ENCODE data around the gene ABLIM2.

The ABLIM2 gene

GRCh38 chr4:8132947-8133705 lies 25.5 kb downstream of the ABLIM2 start:
- H3K4me1 ChIP-seq (ENCODE audit: control insufficient read depth in 2 of 2, insufficient read depth in 2 of 2, low read length in 2 of 2), result no peaks in the 10 kb centered on the region
- H3K36me3 ChIP-seq (ENCODE audit: control insufficient read depth in 2 of 2, insufficient read depth in 2 of 2, low read length in 2 of 2), result no peaks in the 10 kb centered on the region
- H3K4me3 ChIP-seq (ENCODE audit: low read length in 2 of 2), result no peak overlapping the region
- no peak overlapping the region for H3K9ac ChIP-seq (ENCODE audit: low read depth in 1 of 2, low read length in 2 of 2)
- H3K9me3 ChIP-seq (ENCODE audit: control insufficient read depth in 2 of 2, low read length in 2 of 2), result no peaks in the 10 kb centered on the region
- H3K27me3 ChIP-seq (ENCODE audit: control insufficient read depth in 2 of 2, insufficient read depth in 2 of 2, low read length in 2 of 2), result no peaks in the 10 kb centered on the region
- no peak overlapping the region for H3K27ac ChIP-seq (ENCODE audit: low read depth in 2 of 2, low read length in 2 of 2)

- Histone ChIP-seq H3K27me3 (ENCODE audit: control insufficient read depth in 2 of 2, insufficient read depth in 2 of 2, low read length in 2 of 2) (no peaks in the 10 kb centered on the region), H3K36me3 (ENCODE audit: control insufficient read depth in 2 of 2, insufficient read depth in 2 of 2, low read length in 2 of 2) (no peaks in the 10 kb centered on the region), H3K4me3 (ENCODE audit: low read length in 2 of 2) (no peak overlapping the region)
These were observed 26.2 kb downstream of the ABLIM2 start for GRCh38 chr4:8132400-8132799.

GRCh38 chr4:8131826-8132225 lies 26.8 kb downstream of the ABLIM2 start:
- H3K4me3 ChIP-seq (ENCODE audit: low read length in 2 of 2), result no peak overlapping the region
- H3K27me3 ChIP-seq (ENCODE audit: control insufficient read depth in 2 of 2, insufficient read depth in 2 of 2, low read length in 2 of 2), result no peaks in the 10 kb centered on the region
- no peaks in the 10 kb centered on the region for H3K4me1 ChIP-seq (ENCODE audit: control insufficient read depth in 2 of 2, insufficient read depth in 2 of 2, low read length in 2 of 2)
- no peak overlapping the region for H3K9ac ChIP-seq (ENCODE audit: low read depth in 1 of 2, low read length in 2 of 2)
- no peaks in the 10 kb centered on the region for H3K36me3 ChIP-seq (ENCODE audit: control insufficient read depth in 2 of 2, insufficient read depth in 2 of 2, low read length in 2 of 2)
- H3K9me3 ChIP-seq (ENCODE audit: control insufficient read depth in 2 of 2, low read length in 2 of 2), result no peaks in the 10 kb centered on the region
- H3K27ac ChIP-seq (ENCODE audit: low read depth in 2 of 2, low read length in 2 of 2), result no peak overlapping the region

More at GRCh38 chr4:8132400-8132799, 26.2 kb downstream of the ABLIM2 start:
- H3K9me3 ChIP-seq (ENCODE audit: control insufficient read depth in 2 of 2, low read length in 2 of 2), result no peaks in the 10 kb centered on the region
- no peaks in the 10 kb centered on the region for H3K4me1 ChIP-seq (ENCODE audit: control insufficient read depth in 2 of 2, insufficient read depth in 2 of 2, low read length in 2 of 2)
- H3K9ac ChIP-seq (ENCODE audit: low read depth in 1 of 2, low read length in 2 of 2), result no peak overlapping the region
- H3K27ac ChIP-seq (ENCODE audit: low read depth in 2 of 2, low read length in 2 of 2), result no peak overlapping the region

- H3K4me3 ChIP-seq (ENCODE audit: low read length in 2 of 2), result no peak overlapping the region
- H3K27me3 ChIP-seq (ENCODE audit: control insufficient read depth in 2 of 2, insufficient read depth in 2 of 2, low read length in 2 of 2), result no peaks in the 10 kb centered on the region
- no peak overlapping the region for H3K27ac ChIP-seq (ENCODE audit: low read depth in 2 of 2, low read length in 2 of 2)
- no peaks in the 10 kb centered on the region for H3K9me3 ChIP-seq (ENCODE audit: control insufficient read depth in 2 of 2, low read length in 2 of 2)
- no peak overlapping the region for H3K9ac ChIP-seq (ENCODE audit: low read depth in 1 of 2, low read length in 2 of 2)
- no peaks in the 10 kb centered on the region for H3K4me1 ChIP-seq (ENCODE audit: control insufficient read depth in 2 of 2, insufficient read depth in 2 of 2, low read length in 2 of 2)
- no peaks in the 10 kb centered on the region for H3K36me3 ChIP-seq (ENCODE audit: control insufficient read depth in 2 of 2, insufficient read depth in 2 of 2, low read length in 2 of 2)
These were observed 27.4 kb downstream of the ABLIM2 start for GRCh38 chr4:8131210-8131609.

GRCh38 chr4:8130346-8131066 lies 28.1 kb downstream of the ABLIM2 start:
- no peaks in the 10 kb centered on the region for H3K27me3 ChIP-seq (ENCODE audit: control insufficient read depth in 2 of 2, insufficient read depth in 2 of 2, low read length in 2 of 2)
- H3K4me1 ChIP-seq (ENCODE audit: control insufficient read depth in 2 of 2, insufficient read depth in 2 of 2, low read length in 2 of 2), result no peaks in the 10 kb centered on the region
- H3K9me3 ChIP-seq (ENCODE audit: control insufficient read depth in 2 of 2, low read length in 2 of 2), result no peaks in the 10 kb centered on the region
- H3K4me3 ChIP-seq (ENCODE audit: low read length in 2 of 2), result no peak overlapping the region
- H3K27ac ChIP-seq (ENCODE audit: low read depth in 2 of 2, low read length in 2 of 2), result no peak overlapping the region
- no peak overlapping the region for H3K9ac ChIP-seq (ENCODE audit: low read depth in 1 of 2, low read length in 2 of 2)
- no peaks in the 10 kb centered on the region for H3K36me3 ChIP-seq (ENCODE audit: control insufficient read depth in 2 of 2, insufficient read depth in 2 of 2, low read length in 2 of 2)

GRCh38 chr4:8129785-8130184 lies 28.8 kb downstream of the ABLIM2 start:
- Histone ChIP-seq H3K4me1 (ENCODE audit: control insufficient read depth in 2 of 2, insufficient read depth in 2 of 2, low read length in 2 of 2) (no peaks in the 10 kb centered on the region), H3K36me3 (ENCODE audit: control insufficient read depth in 2 of 2, insufficient read depth in 2 of 2, low read length in 2 of 2) (no peaks in the 10 kb centered on the region), H3K9ac (ENCODE audit: low read depth in 1 of 2, low read length in 2 of 2) (no peak overlapping the region), H3K4me3 (ENCODE audit: low read length in 2 of 2) (no peak overlapping the region), H3K9me3 (ENCODE audit: control insufficient read depth in 2 of 2, low read length in 2 of 2) (no peaks in the 10 kb centered on the region), H3K27me3 (ENCODE audit: control insufficient read depth in 2 of 2, insufficient read depth in 2 of 2, low read length in 2 of 2) (no peaks in the 10 kb centered on the region), H3K27ac (ENCODE audit: low read depth in 2 of 2, low read length in 2 of 2) (no peak overlapping the region)

GRCh38 chr4:8129136-8129535 lies 29.5 kb downstream of the ABLIM2 start:
- H3K27me3 ChIP-seq (ENCODE audit: control insufficient read depth in 2 of 2, insufficient read depth in 2 of 2, low read length in 2 of 2), result no peaks in the 10 kb centered on the region
- H3K9ac ChIP-seq (ENCODE audit: low read depth in 1 of 2, low read length in 2 of 2), result no peak overlapping the region
- no peaks in the 10 kb centered on the region for H3K36me3 ChIP-seq (ENCODE audit: control insufficient read depth in 2 of 2, insufficient read depth in 2 of 2, low read length in 2 of 2)
- no peak overlapping the region for H3K27ac ChIP-seq (ENCODE audit: low read depth in 2 of 2, low read length in 2 of 2)
- H3K9me3 ChIP-seq (ENCODE audit: control insufficient read depth in 2 of 2, low read length in 2 of 2), result no peaks in the 10 kb centered on the region
- no peaks in the 10 kb centered on the region for H3K4me1 ChIP-seq (ENCODE audit: control insufficient read depth in 2 of 2, insufficient read depth in 2 of 2, low read length in 2 of 2)
- no peak overlapping the region for H3K4me3 ChIP-seq (ENCODE audit: low read length in 2 of 2)

- H3K9ac ChIP-seq (ENCODE audit: low read depth in 1 of 2, low read length in 2 of 2), result peak overlapping the region in 1 of 2 donors; percentile 24
- H3K4me1 ChIP-seq (ENCODE audit: control insufficient read depth in 2 of 2, insufficient read depth in 2 of 2, low read length in 2 of 2), result no peaks in the 10 kb centered on the region
- no peaks in the 10 kb centered on the region for H3K36me3 ChIP-seq (ENCODE audit: control insufficient read depth in 2 of 2, insufficient read depth in 2 of 2, low read length in 2 of 2)
- H3K27me3 ChIP-seq (ENCODE audit: control insufficient read depth in 2 of 2, insufficient read depth in 2 of 2, low read length in 2 of 2), result no peaks in the 10 kb centered on the region
- no peak overlapping the region for H3K27ac ChIP-seq (ENCODE audit: low read depth in 2 of 2, low read length in 2 of 2)
- H3K9me3 ChIP-seq (ENCODE audit: control insufficient read depth in 2 of 2, low read length in 2 of 2), result no peaks in the 10 kb centered on the region
- H3K4me3 ChIP-seq (ENCODE audit: low read length in 2 of 2), result no peak overlapping the region
These were observed 30.3 kb downstream of the ABLIM2 start for GRCh38 chr4:8128100-8128856.

GRCh38 chr4:8127051-8127826 lies 31.4 kb downstream of the ABLIM2 start:
- H3K4me1 ChIP-seq (ENCODE audit: control insufficient read depth in 2 of 2, insufficient read depth in 2 of 2, low read length in 2 of 2), result no peaks in the 10 kb centered on the region

More at GRCh38 chr4:8127051-8127826, 31.4 kb downstream of the ABLIM2 start:
- H3K27ac ChIP-seq (ENCODE audit: low read depth in 2 of 2, low read length in 2 of 2), result no peak overlapping the region
- H3K9me3 ChIP-seq (ENCODE audit: control insufficient read depth in 2 of 2, low read length in 2 of 2), result no peaks in the 10 kb centered on the region
- no peaks in the 10 kb centered on the region for H3K27me3 ChIP-seq (ENCODE audit: control insufficient read depth in 2 of 2, insufficient read depth in 2 of 2, low read length in 2 of 2)
- H3K4me3 ChIP-seq (ENCODE audit: low read length in 2 of 2), result no peak overlapping the region
- no peaks in the 10 kb centered on the region for H3K36me3 ChIP-seq (ENCODE audit: control insufficient read depth in 2 of 2, insufficient read depth in 2 of 2, low read length in 2 of 2)
- H3K9ac ChIP-seq (ENCODE audit: low read depth in 1 of 2, low read length in 2 of 2), result peak overlapping the region in 1 of 2 donors; percentile 26

Measured in mucosa of rectum (tissue), 2 donors.